Endodermal cell (in vitro differentiated cells): ENCODE measurements around the gene CSNK2A2. TPM values are rescaled to one million over a fixed set of nuclear protein-coding genes. Genes with fewer than 3 reads are reported as not detected.
A peak's percentile ranks its signal among the peaks of the same experiment; 100 is the strongest.

ENCODE experiments used
- DNase-seq: peaks from one replicate; pipeline ENCODE4 v3.0.0-alpha.2; 2017
- H3K27ac ChIP-seq: 2 replicates; pipeline ENCODE4 v1.5.1; 2013; ENCODE audit warnings: mild to moderate bottlenecking, low read depth, low read length, moderate library complexity
- H3K27me3 ChIP-seq: 2 replicates; pipeline ENCODE4 v1.6.1; 2013; ENCODE audit warnings: mild to moderate bottlenecking, low read length, moderate library complexity; ENCODE audit not compliant: insufficient read depth, control insufficient read depth, poor library complexity, severe bottlenecking
- H3K36me3 ChIP-seq: 2 replicates; pipeline ENCODE4 v1.7.0; 2013; ENCODE audit warnings: mild to moderate bottlenecking, low read length, moderate library complexity; ENCODE audit not compliant: control insufficient read depth, insufficient read depth
- H3K4me1 ChIP-seq: one replicate; pipeline ENCODE4 v1.7.0; 2013; ENCODE audit warnings: low read length; ENCODE audit not compliant: control insufficient read depth, insufficient read depth
- H3K4me3 ChIP-seq: 2 replicates; pipeline ENCODE4 v1.5.1; 2013; ENCODE audit warnings: mild to moderate bottlenecking, low read length, moderate library complexity
- H3K9ac ChIP-seq: 2 replicates; pipeline ENCODE4 v1.6.1; 2013; ENCODE audit warnings: mild to moderate bottlenecking, low read length, moderate library complexity; ENCODE audit not compliant: poor library complexity, severe bottlenecking; ENCODE audit errors: extremely low read depth
- H3K9me3 ChIP-seq: 2 replicates; pipeline ENCODE4 v1.6.1; 2013; ENCODE audit warnings: mild to moderate bottlenecking, low read length, moderate library complexity; ENCODE audit not compliant: control insufficient read depth
- H3K27ac Mint-ChIP-seq: 2 replicates; pipeline ENCODE4 v1.8.0; 2020; ENCODE audit warnings: mixed read lengths
- H3K27me3 Mint-ChIP-seq: 2 replicates; pipeline ENCODE4 v1.8.0; 2021; ENCODE audit warnings: mild to moderate bottlenecking, mixed read lengths; ENCODE audit not compliant: insufficient read depth
- H3K36me3 Mint-ChIP-seq: 2 replicates; pipeline ENCODE4 v1.8.0; 2020; ENCODE audit warnings: low read depth, mixed read lengths
- H3K4me1 Mint-ChIP-seq: 2 replicates; pipeline ENCODE4 v1.8.0; 2020; ENCODE audit warnings: mixed read lengths
- H3K4me3 Mint-ChIP-seq: 2 replicates; pipeline ENCODE4 v1.8.0; 2020; ENCODE audit warnings: mild to moderate bottlenecking, moderate library complexity, mixed read lengths
- H3K9me3 Mint-ChIP-seq: 2 replicates; pipeline ENCODE4 v1.8.0; 2020; ENCODE audit warnings: mild to moderate bottlenecking, mixed read lengths
- CTCF ChIP-seq: fragments of 200-600 bp; sonication (generic); conservative IDR thresholded peaks from 2 replicates; pipeline ENCODE4 v1.5.0; 2021; ENCODE audit warnings: antibody characterized with exemption, mild to moderate bottlenecking
- WGBS, 2 experiments: methylation state at CpG; one replicate each; pipeline versions ENCODE4 v1.1.5 to v1.1.7; 2013; ENCODE audit warnings: missing lambda C conversion rate in 2 of 2, mixed read lengths in 1 of 2; ENCODE audit not compliant: insufficient coverage in 1 of 2, insufficient read length in 1 of 2; 5-methylcytosine and 5-hydroxymethylcytosine counted together
- long read RNA-seq, 4 experiments: library from polyadenylated mRNA in 2 of 4; library from RNA in 1 of 4; library from capped mRNA in 1 of 4; stranded (forward) in 3 of 4; unstranded in 1 of 4; transcript quantifications; one replicate each; pipeline ENCODE4 v2.0.0, GENCODE V29; 2020 to 2021; ENCODE audit warnings: inconsistent platforms in 1 of 4
- polyA plus RNA-seq, 2 experiments: library from polyadenylated mRNA; stranded (reverse); fragments of 50-300 nt; gene quantifications; one replicate each; pipeline ENCODE4 v1.2.3, GENCODE V29; 2013
- total RNA-seq, 2 donors: library from RNA; stranded (reverse); fragmentation: NEBNext Ultra II Directional in 1 of 2; extraction: Animal tissue kit (Norgen Biotek cat#: 25700) in 1 of 2; gene quantifications; 2 replicates in 1 of 2; 3 replicates in 1 of 2; pipeline ENCODE4 v1.2.1, GENCODE V29; 2021

CSNK2A2 gene
- 100 to 1,000 TPM; 114 to 121 TPM for total RNA-seq
- 64.3 TPM for polyA plus RNA-seq (2013, experiment 1 of 2)
- 62.1 TPM for polyA plus RNA-seq (2013, experiment 2 of 2)
- long read RNA-seq, experiment 1, transcript CSNK2A2-201 (12 exons, 1,701 nt) = major isoform, 5 of 36 reads
- long read RNA-seq, experiment 1, partial matches to known transcripts = 12 of 36 reads
- long read RNA-seq, experiment 1, other reads (novel, unspliced or antisense) = 19 of 36 reads
- long read RNA-seq, experiment 2, transcript CSNK2A2-201 (12 exons, 1,701 nt) = major isoform, 11 of 66 reads
- long read RNA-seq, experiment 2, partial matches to known transcripts = 36 of 66 reads
- long read RNA-seq, experiment 2, other reads (novel, unspliced or antisense) = 19 of 66 reads
- long read RNA-seq, experiment 3, partial matches to known transcripts = 2 of 23 reads
- long read RNA-seq, experiment 3, other reads (novel, unspliced or antisense) = 20 of 23 reads
- long read RNA-seq, experiment 4, partial matches to known transcripts = 4 of 5 reads
- long read RNA-seq, experiment 4, other reads (novel, unspliced or antisense) = 1 of 5 reads

GRCh38 chr16:58198022-58198683 lies at the start of gene CSNK2A2:
Gene CSNK2A2, minus strand, starts transcription at chr16:58198106. Its CDS starts 370 bp downstream, at chr16:58197736.
- DNase-seq = peak; percentile 83
- H3K36me3 ChIP-seq = peaks cover 36% of the 10 kb centered on the region
- H3K4me3 ChIP-seq = peak within 1 kb of the TSS; percentile 88
- Mint-ChIP-seq H3K4me1 (peaks cover 12% of the 10 kb centered on the region), H3K27me3 (peaks cover 26% of the 10 kb centered on the region), H3K27ac (peak within 1 kb of the TSS; percentile 89), H3K9me3 (no peaks in the 10 kb centered on the region), H3K36me3 (peaks cover 30% of the 10 kb centered on the region), H3K4me3 (peak within 1 kb of the TSS; percentile 90)
- no peak for TF ChIP-seq CTCF
- peak within 1 kb of the TSS; percentile 69 for H3K9ac ChIP-seq
- 2 to 5% methylated on average over 24 to 52 of the region's 52 CpGs for WGBS, 2 experiments
- H3K9me3 ChIP-seq = no peaks in the 10 kb centered on the region
- no peaks in the 10 kb centered on the region for H3K4me1 ChIP-seq
- H3K27me3 ChIP-seq = peaks cover 15% of the 10 kb centered on the region
- no peak within 1 kb of the TSS for H3K27ac ChIP-seq

- no peak overlapping the region for H3K27ac ChIP-seq
- WGBS, 2 experiments = 30 to 67% methylated on average over 1 to 8 of the region's 8 CpGs
- H3K9me3 Mint-ChIP-seq = no peaks in the 10 kb centered on the region
Measured at GRCh38 chr16:58243528-58244004, 45.7 kb upstream of the CSNK2A2 start.

More at GRCh38 chr16:58243528-58244004, 45.7 kb upstream of the CSNK2A2 start:
- no peaks in the 10 kb centered on the region for H3K9me3 ChIP-seq
- no peaks in the 10 kb centered on the region for H3K27me3 ChIP-seq
- Mint-ChIP-seq H3K27me3 (peaks cover 13% of the 10 kb centered on the region), H3K27ac (peak overlapping the region; percentile 85), H3K36me3 (no peaks in the 10 kb centered on the region), H3K4me1 (peaks cover 14% of the 10 kb centered on the region), H3K4me3 (peak overlapping the region; percentile 5)
- no peak overlapping the region for H3K9ac ChIP-seq
- no peaks in the 10 kb centered on the region for H3K4me1 ChIP-seq
- H3K36me3 ChIP-seq = no peaks in the 10 kb centered on the region
- peak; percentile 80 for DNase-seq
- H3K4me3 ChIP-seq = no peak overlapping the region
- TF ChIP-seq CTCF = peak; percentile 56
